Stimulated activated CD8-positive, alpha-beta memory T cell treated with anti-CD3 and anti-CD28 coated beads, Interleukin-4, amount 100 ng/mL, for 1 hour (primary cell): ENCODE measurements around the gene SERTAD4.
"Not testable (repeated sequence)": the region's sequence is repeated elsewhere in the genome, so short reads cannot be mapped to it uniquely, and the experiment has no call there.

Source experiments
- DNase-seq, 2 donors: peaks; one replicate each; pipeline ENCODE4 v3.0.0-alpha.2; 2020; ENCODE audit warnings: low read depth in 2 of 2, low spot score in 1 of 2

SERTAD4 gene

GRCh38 chr1:210257698-210258529 is 25.3 kb downstream of the SERTAD4 start:
- DNase-seq = no peak

GRCh38 chr1:210259561-210259960 is 27.0 kb downstream of the SERTAD4 start:
- no peak for DNase-seq

- DNase-seq = no peak
Observed at GRCh38 chr1:210260096-210260495, 27.5 kb downstream of the SERTAD4 start.

DNA sequence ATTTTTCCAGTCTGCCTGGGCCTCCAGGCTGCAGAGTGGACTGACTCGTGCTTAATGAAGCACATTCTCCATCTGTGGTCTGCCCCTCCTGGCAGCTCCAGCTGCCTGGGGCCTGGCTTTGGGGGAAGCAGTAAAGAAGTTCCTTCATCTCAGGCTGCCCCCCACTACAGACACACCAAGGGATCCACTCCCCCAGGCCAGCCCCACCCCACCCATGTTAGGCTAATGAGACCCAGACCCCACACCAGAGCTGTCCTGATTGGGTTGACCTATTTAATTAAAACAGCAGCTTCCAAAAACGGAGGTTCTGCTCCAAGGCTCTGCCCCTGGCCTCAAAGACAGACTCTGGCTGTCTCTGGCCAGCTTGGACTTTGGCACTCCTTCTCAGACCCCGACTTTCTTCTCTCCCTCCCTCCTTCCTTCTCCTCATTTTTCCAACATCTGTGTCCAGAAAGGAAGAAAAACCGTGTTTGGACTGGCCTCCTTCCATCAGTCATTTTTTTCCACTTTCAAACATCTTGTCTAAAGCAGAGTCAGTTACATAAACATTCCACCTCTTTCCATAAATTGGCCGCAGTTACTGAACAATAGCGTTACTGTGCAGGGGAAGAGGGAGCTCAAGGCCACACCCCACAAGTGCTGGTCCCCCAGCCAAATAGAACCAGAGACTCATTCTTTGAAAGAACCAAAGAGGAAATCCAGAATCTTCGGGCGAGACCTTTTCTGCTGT is 29.7 kb downstream of the SERTAD4 start:
- DNase-seq = no peak

DNA sequence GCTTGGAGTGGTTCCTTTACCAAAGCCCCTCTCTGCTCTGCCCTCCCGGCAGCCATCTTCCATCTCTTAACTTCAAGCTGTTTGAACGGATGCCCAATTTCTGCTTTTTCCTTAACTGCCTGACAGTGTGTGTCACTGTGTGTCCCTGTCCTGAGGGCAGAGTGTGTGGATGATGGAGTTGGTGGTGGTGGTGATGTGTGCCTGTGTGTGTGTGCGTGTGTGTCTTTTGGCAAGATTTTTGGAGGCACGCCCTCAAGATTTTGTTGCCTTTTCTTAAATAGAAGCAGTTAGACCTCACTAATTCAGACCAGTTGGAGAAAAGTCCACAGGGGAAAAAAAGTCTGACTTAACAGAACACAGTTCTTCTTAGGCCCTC is 30.3 kb downstream of the SERTAD4 start:
- no peak for DNase-seq

- no peak for DNase-seq
Observed at GRCh38 chr1:210263963-210264362, 31.4 kb downstream of the SERTAD4 start.

- no peak for DNase-seq
Observed at GRCh38 chr1:210264496-210265380, 32.1 kb downstream of the SERTAD4 start.

GRCh38 chr1:210265392-210265955 is 32.9 kb downstream of the SERTAD4 start:
- DNase-seq = not testable (repeated sequence)

- no peak for DNase-seq
Observed at GRCh38 chr1:210269981-210270380, 37.4 kb downstream of the SERTAD4 start.

DNA sequence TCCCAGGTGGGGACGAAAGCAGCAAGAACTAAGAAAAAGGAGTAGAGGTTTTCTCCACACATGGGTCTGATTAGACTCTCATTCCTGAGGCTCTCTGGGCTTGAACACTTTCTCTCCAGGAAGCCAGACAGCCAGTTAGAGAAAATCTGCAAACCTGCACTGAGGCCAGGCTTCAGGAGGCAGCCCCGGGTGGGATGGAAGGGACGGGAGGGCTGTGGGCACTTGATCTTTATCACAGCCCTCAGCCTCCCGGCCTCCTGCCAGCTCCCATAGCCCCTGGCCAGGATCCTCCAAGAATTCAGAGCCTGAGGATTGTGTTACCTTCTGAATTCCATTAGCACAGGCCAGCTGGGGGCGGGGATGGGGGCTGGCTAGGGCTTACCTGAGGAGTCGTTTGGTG is 40.1 kb downstream of the SERTAD4 start:
- DNase-seq = no peak

DNA sequence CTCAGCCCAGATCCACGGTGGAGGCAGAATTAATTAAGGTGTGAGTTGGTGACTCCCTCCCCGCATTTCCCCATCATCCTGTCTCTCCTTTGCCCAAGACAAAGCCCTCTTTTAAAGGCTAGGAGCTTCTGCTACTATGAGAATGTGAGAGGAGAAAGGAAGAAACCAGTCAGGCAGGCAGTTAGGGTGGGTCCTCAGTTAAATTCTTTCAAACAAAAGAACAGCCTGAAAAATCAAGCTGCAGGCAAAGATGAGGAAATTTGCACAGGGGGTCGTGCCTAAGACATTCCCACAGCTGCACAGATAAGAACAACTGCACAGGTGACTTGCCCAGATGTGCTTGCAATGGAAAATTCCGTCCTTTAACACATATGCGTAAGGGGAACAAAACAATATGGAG is 47.6 kb downstream of the SERTAD4 start:
- DNase-seq = no peak

- no peak for DNase-seq
Observed at GRCh38 chr1:210288116-210288515, 55.5 kb downstream of the SERTAD4 start.

GRCh38 chr1:210289248-210289647 is 56.7 kb downstream of the SERTAD4 start:
- no peak for DNase-seq

DNA sequence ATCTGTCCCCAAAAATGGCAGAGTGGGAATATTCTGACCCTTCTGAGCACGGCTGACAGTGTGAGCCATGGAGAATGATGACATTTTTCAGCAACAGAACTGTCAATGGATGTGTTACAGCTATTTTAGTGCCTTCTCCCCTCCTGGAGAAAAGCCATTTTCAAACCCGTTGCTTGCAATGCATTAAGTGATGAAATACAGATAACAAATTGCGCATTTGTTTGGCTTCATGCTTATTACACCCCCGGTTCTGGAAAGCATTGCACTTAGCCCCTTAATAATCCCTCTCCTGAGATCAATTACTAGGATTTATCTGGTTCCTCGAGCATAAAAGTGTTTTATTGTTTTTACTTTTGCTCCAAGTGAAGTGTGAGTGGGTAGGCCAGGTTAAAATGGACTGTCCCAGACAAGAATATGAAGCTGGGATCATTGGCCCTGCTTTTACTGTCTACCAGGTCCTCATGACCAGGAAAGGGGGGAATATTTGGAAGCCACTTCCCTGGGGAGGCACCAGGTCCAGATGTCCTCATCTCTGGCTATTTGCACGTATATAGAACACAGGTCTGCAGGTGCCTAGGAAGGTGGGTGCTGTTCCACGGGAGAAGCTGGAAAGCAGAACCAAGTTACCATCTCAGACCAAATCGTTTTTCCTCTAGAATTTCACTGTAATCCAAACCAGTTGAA is 58.6 kb downstream of the SERTAD4 start:
- no peak for DNase-seq

DNA sequence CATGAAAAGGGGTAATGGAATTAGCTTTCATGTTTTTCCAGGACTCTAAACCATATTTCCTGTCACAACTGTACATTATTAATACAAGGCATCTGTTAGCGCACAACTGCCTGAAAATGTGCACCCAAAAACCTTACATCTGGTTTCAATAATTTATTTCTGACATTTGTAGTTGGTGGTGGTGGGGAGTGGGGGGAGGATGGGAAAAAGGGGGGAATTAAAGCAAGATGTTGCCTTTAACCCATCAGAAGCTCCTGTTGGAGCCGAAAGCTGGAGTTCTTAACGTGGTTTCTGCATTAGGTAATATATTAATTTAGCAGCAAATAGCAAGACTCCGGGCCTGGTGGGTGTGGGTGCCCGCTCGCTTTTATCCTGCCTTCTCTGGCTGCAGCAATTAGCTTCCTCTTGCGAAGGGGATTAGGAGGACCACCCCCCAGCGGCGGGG is 59.2 kb downstream of the SERTAD4 start:
- DNase-seq = no peak

GRCh38 chr1:210292231-210292871 is 59.8 kb downstream of the SERTAD4 start:
- peak in 1 of 2 donors; percentile 1 for DNase-seq

DNA sequence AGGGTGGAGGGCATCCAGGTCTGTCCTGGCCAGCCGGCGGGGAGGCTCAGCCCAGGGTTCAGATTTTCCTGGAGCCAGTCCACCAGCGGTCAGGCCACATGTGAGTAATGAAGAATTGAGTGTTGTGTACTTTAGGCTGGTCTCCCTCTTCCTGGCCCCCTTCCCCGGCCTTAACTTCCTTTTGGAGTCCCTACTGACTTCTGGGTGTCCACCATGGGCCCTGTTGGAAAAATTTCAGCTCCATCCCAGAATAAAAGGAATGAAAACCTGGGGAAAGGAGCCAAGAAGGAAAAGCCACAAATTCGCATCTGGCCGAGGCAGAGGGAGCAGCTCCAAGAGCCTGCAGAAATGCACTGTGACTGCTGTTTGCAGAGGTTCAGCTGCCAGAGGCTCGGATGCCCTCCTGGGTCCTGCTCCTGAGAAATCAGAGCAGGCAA is 60.6 kb downstream of the SERTAD4 start:
- no peak for DNase-seq

GRCh38 chr1:210294999-210295745 is 62.6 kb downstream of the SERTAD4 start:
- DNase-seq = no peak
